Keratinocyte (primary cell): ENCODE results near the gene TAB3. TPM values are rescaled to one million over a fixed set of nuclear protein-coding genes. Genes with fewer than 3 reads are reported as not detected.

Experiments used
- DNase-seq: peaks from one replicate; pipeline ENCODE4 v3.0.0-alpha.2; 2011; ENCODE audit warnings: low read depth, missing footprints, low spot score
- FAIRE-seq: peaks from 2 replicates; lab custom pipeline; 2011; peaks lifted over from hg19 to GRCh38; lab: Jason Lieb, UNC
- H2AFZ ChIP-seq: 2 replicates; pipeline ENCODE4 v1.6.0; 2012; ENCODE audit warnings: low read length, control low read depth, inconsistent platforms; ENCODE audit not compliant: control insufficient read depth
- H3K27ac ChIP-seq: 2 replicates; pipeline ENCODE4 v1.5.1; 2011; ENCODE audit warnings: low read length; ENCODE audit not compliant: control insufficient read depth, insufficient read depth
- H3K27me3 ChIP-seq: 3 replicates; pipeline ENCODE4 v1.6.0; 2011; ENCODE audit warnings: low read length; ENCODE audit not compliant: control insufficient read depth, insufficient read depth; ENCODE audit errors: extremely low read depth
- H3K36me3 ChIP-seq, 2 experiments: 2 replicates in 1 of 2; 3 replicates in 1 of 2; pipeline ENCODE4 v1.5.1; 2011; ENCODE audit warnings: low read length in 2 of 2, mild to moderate bottlenecking in 1 of 2; ENCODE audit not compliant: control insufficient read depth in 2 of 2, insufficient read depth in 2 of 2; ENCODE audit errors: extremely low read depth in 1 of 2
- H3K4me1 ChIP-seq: 3 replicates; pipeline ENCODE4 v1.5.1; 2011; ENCODE audit warnings: low read length; ENCODE audit not compliant: control insufficient read depth, insufficient read depth; ENCODE audit errors: extremely low read depth
- H3K4me2 ChIP-seq: 3 replicates; pipeline ENCODE4 v1.6.0; 2011; ENCODE audit warnings: low read depth, low read length; ENCODE audit not compliant: control insufficient read depth, insufficient read depth; ENCODE audit errors: extremely low read depth
- H3K4me3 ChIP-seq, 3 experiments: fragments of 200-600 bp in 1 of 3; sonication (generic) in 1 of 3; 2 replicates in 2 of 3; 3 replicates in 1 of 3; pipeline ENCODE4 v1.5.1; 2011 to 2016; ENCODE audit warnings: low read length in 3 of 3, mild to moderate bottlenecking in 3 of 3, control low read depth in 2 of 3, inconsistent platforms in 1 of 3, low read depth in 1 of 3, mixed read lengths in 1 of 3, mixed run types in 1 of 3, moderate library complexity in 1 of 3; ENCODE audit not compliant: control insufficient read depth in 2 of 3, insufficient read depth in 2 of 3; ENCODE audit errors: extremely low read depth in 1 of 3
- H3K79me2 ChIP-seq: 2 replicates; pipeline ENCODE4 v1.6.0; 2012; ENCODE audit warnings: low read length; ENCODE audit not compliant: control insufficient read depth, insufficient read depth
- H3K9ac ChIP-seq: 3 replicates; pipeline ENCODE4 v1.6.0; 2011; ENCODE audit warnings: low read length; ENCODE audit not compliant: control insufficient read depth, insufficient read depth; ENCODE audit errors: extremely low read depth
- H3K9me1 ChIP-seq: 3 replicates; pipeline ENCODE4 v1.6.0; 2011; ENCODE audit warnings: low read length; ENCODE audit not compliant: control insufficient read depth, insufficient read depth; ENCODE audit errors: extremely low read depth
- H3K9me3 ChIP-seq: 2 replicates; pipeline ENCODE4 v1.5.1; 2012; ENCODE audit warnings: low read depth, low read length; ENCODE audit not compliant: control insufficient read depth
- H4K20me1 ChIP-seq: 3 replicates; pipeline ENCODE4 v1.6.0; 2011; ENCODE audit warnings: low read length; ENCODE audit not compliant: control insufficient read depth, insufficient read depth; ENCODE audit errors: extremely low read depth
- CTCF ChIP-seq, 3 experiments: IDR thresholded peaks in 1 of 3; conservative IDR thresholded peaks in 1 of 3; optimal IDR thresholded peaks in 1 of 3; 2 replicates in 2 of 3; 3 replicates in 1 of 3; pipeline versions ENCODE3 to v1.5.1; 2011; ENCODE audit warnings: low read length in 3 of 3, mild to moderate bottlenecking in 3 of 3, moderate library complexity in 2 of 3, control low read depth in 1 of 3, inconsistent platforms in 1 of 3; ENCODE audit not compliant: insufficient read depth in 2 of 3; ENCODE audit errors: extremely low read depth in 1 of 3
- EZH2 ChIP-seq: IDR thresholded peaks from one replicate; pipeline ENCODE4 v1.6.1; 2012; ENCODE audit warnings: inconsistent platforms, mild to moderate bottlenecking, low read length, moderate library complexity
- dilution Hi-C: fragments of 300-500 bp; cut with MboI; formaldehyde crosslinking; loops from one replicate; pipeline ENCODE4 v1.7.0; 2020; ENCODE audit warnings: low sequenced_read_pairs; ENCODE audit not compliant: extremely low pct_ligation_motif_present
- polyA plus RNA-seq, 5 experiments: library from polyadenylated mRNA; depleted of rRNA in 3 of 5; stranded (reverse) in 3 of 5; stranded (forward) in 1 of 5; unstranded in 1 of 5; fragments of >200 nt; gene quantifications; 1 replicate in 1 of 5; 2 replicates in 3 of 5; 3 replicates in 1 of 5; pipeline versions ENCODE4 v1.2.1 to v1.2.3, GENCODE V29; 2011 to 2012; ENCODE audit warnings: missing spikeins in 2 of 5, low read depth in 1 of 5, low replicate concordance in 1 of 5

TAB3 gene
- polyA plus RNA-seq, 1 donor (not counting 4 experiments of a cell fraction or from before 2014, with no cell fraction given) = 25.5 TPM

GRCh38 chrX:30904186-30904585, 15.1 kb upstream of the TAB3 start:
- Histone ChIP-seq H3K4me1 (peaks cover 26% of the 10 kb centered on the region), H2AFZ (peak overlapping the region; percentile 49), H4K20me1 (no peaks in the 10 kb centered on the region), H3K27me3 (no peaks in the 10 kb centered on the region), H3K27ac (peak overlapping the region; percentile 8), H3K36me3 (no peaks in the 10 kb centered on the region), H3K4me2 (peak overlapping the region; percentile 20), H3K4me3 (no peak overlapping the region), H3K9me1 (no peaks in the 10 kb centered on the region), H3K9me3 (peaks cover 1% of the 10 kb centered on the region), H3K79me2 (no peaks in the 10 kb centered on the region), H3K9ac (peak overlapping the region; percentile 15)
- DNase-seq = no peak
- dilution Hi-C loops = no loop called here
- no peak for TF ChIP-seq EZH2
- FAIRE-seq = no peak

- FAIRE-seq (peak; percentile 83), DNase-seq (no peak)
- Histone ChIP-seq H3K27me3 (no peaks in the 10 kb centered on the region), H4K20me1 (no peaks in the 10 kb centered on the region), H3K4me3 (peak overlapping the region in 1 of 3 experiments; percentile 1), H3K79me2 (no peaks in the 10 kb centered on the region), H3K36me3 (no peaks in the 10 kb centered on the region), H3K9ac (no peak overlapping the region), H2AFZ (no peak overlapping the region), H3K9me3 (no peaks in the 10 kb centered on the region), H3K4me2 (peak overlapping the region; percentile 20), H3K9me1 (no peaks in the 10 kb centered on the region), H3K27ac (no peak overlapping the region), H3K4me1 (peaks cover 23% of the 10 kb centered on the region)
- dilution Hi-C loops = no loop called here
- TF ChIP-seq EZH2 = no peak
- no peak for TF ChIP-seq CTCF (optimal IDR thresholded peaks at IDR 0.05 in 1 of 3, IDR thresholded peaks at IDR 0.05 in 1 of 3, conservative IDR thresholded peaks at IDR 0.05 in 1 of 3; ENCODE audit: extremely low read depth in 1 of 3, insufficient read depth in 2 of 3, low read length in 3 of 3)
Measured at GRCh38 chrX:30900227-30900626, 11.2 kb upstream of the TAB3 start.

GRCh38 chrX:30898886-30899285, 9.8 kb upstream of the TAB3 start:
- no peak for FAIRE-seq

More at GRCh38 chrX:30898886-30899285, 9.8 kb upstream of the TAB3 start:
- DNase-seq = no peak
- no peak overlapping the region for H3K9ac ChIP-seq
- no peak overlapping the region for H3K4me2 ChIP-seq
- no peaks in the 10 kb centered on the region for H3K27me3 ChIP-seq
- H3K9me3 ChIP-seq = no peaks in the 10 kb centered on the region
- dilution Hi-C loops = no loop called here
- no peak overlapping the region for H3K27ac ChIP-seq
- no peaks in the 10 kb centered on the region for H3K36me3 ChIP-seq
- no peaks in the 10 kb centered on the region for H3K79me2 ChIP-seq
- H2AFZ ChIP-seq = no peak overlapping the region
- TF ChIP-seq CTCF (optimal IDR thresholded peaks at IDR 0.05 in 1 of 3, IDR thresholded peaks at IDR 0.05 in 1 of 3, conservative IDR thresholded peaks at IDR 0.05 in 1 of 3; ENCODE audit: extremely low read depth in 1 of 3, insufficient read depth in 2 of 3, low read length in 3 of 3) (no peak), EZH2 (no peak)
- peaks cover 13% of the 10 kb centered on the region for H3K4me1 ChIP-seq
- H3K9me1 ChIP-seq = no peaks in the 10 kb centered on the region
- no peak overlapping the region for H3K4me3 ChIP-seq
- H4K20me1 ChIP-seq = no peaks in the 10 kb centered on the region
